IMR-90 (cell line): ENCODE results near the gene HIPK1. TPM values are rescaled to one million over a fixed set of nuclear protein-coding genes. Genes with fewer than 3 reads are reported as not detected.

Source experiments
- ATAC-seq: fragments of 200-7000 bp; cut with Tn5 transposase; 2 replicates; pipeline ENCODE4 v1.9.1; 2020; ENCODE audit warnings: low read depth, mild to moderate bottlenecking, moderate library complexity
- BruUV-seq: library from RNA; stranded (reverse); fragments of 400-500 nt; replicated peaks from 2 replicates; lab custom pipeline; 2021; lab: Mats Ljungman, UMichigan
- CTCF ChIA-PET: fragments of 300-600 bp; formaldehyde crosslinking; extraction: SDS; loops from one replicate; lab custom pipeline; 2021; ENCODE audit warnings: antibody characterized with exemption; lab: Yijun Ruan, JAX
- POLR2A ChIA-PET: fragments of 300-600 bp; sonication (Branson Sonifier 250); formaldehyde crosslinking; loops from one replicate; lab custom pipeline; 2022; ENCODE audit warnings: antibody characterized with exemption; ENCODE audit not compliant: unreplicated experiment; lab: Charles Lee
- DNase-seq: peaks from one replicate; pipeline ENCODE4 v3.0.0; 2013
- H2AFZ ChIP-seq: replicated peaks from 2 replicates; pipeline ENCODE3; 2013; ENCODE audit warnings: low read length, mild to moderate bottlenecking; ENCODE audit not compliant: poor library complexity
- H2AK5ac ChIP-seq: 2 replicates; pipeline ENCODE4 v1.6.1; 2013; ENCODE audit warnings: low read depth, low read length, inconsistent platforms
- H2AK9ac ChIP-seq: replicated peaks from 2 replicates; pipeline ENCODE3; 2013; ENCODE audit warnings: mild to moderate bottlenecking, low read depth, low read length, moderate library complexity; ENCODE audit not compliant: poor library complexity
- H2BK120ac ChIP-seq: 2 replicates; pipeline ENCODE4 v1.6.1; 2013; ENCODE audit warnings: low read depth, low read length, inconsistent platforms
- H2BK15ac ChIP-seq: 3 replicates; pipeline ENCODE4 v1.6.1; 2013; ENCODE audit warnings: low read depth, low read length, inconsistent platforms
- H2BK20ac ChIP-seq: 2 replicates; pipeline ENCODE4 v1.6.1; 2013; ENCODE audit warnings: low read depth, mild to moderate bottlenecking, inconsistent platforms, low read length, moderate library complexity
- H2BK5ac ChIP-seq: 2 replicates; pipeline ENCODE4 v1.6.1; 2013; ENCODE audit warnings: mild to moderate bottlenecking, low read depth, low read length, inconsistent platforms; ENCODE audit not compliant: poor library complexity, severe bottlenecking
- H3K14ac ChIP-seq: replicated peaks from 2 replicates; pipeline ENCODE4 v1.6.1; 2013; ENCODE audit warnings: low read depth, low read length, inconsistent platforms
- H3K18ac ChIP-seq: 2 replicates; pipeline ENCODE4 v1.6.1; 2013; ENCODE audit warnings: low read depth, low read length, control low read depth
- H3K23ac ChIP-seq: 2 replicates; pipeline ENCODE4 v1.6.1; 2013; ENCODE audit warnings: low read depth, low read length, inconsistent platforms
- H3K27ac ChIP-seq: 2 replicates; pipeline ENCODE4 v1.5.1; 2013; ENCODE audit warnings: mild to moderate bottlenecking, control low read depth, low read length; ENCODE audit not compliant: insufficient read depth
- H3K27me3 ChIP-seq: 2 replicates; pipeline ENCODE4 v1.6.1; 2013; ENCODE audit warnings: low read length; ENCODE audit not compliant: control insufficient read depth, insufficient read depth
- H3K36me3 ChIP-seq: 2 replicates; pipeline ENCODE4 v1.6.1; 2013; ENCODE audit warnings: low read length, mixed read lengths; ENCODE audit not compliant: control insufficient read depth, insufficient read depth
- H3K4ac ChIP-seq: 2 replicates; pipeline ENCODE4 v1.6.1; 2013; ENCODE audit warnings: low read depth, low read length, inconsistent platforms
- H3K4me1 ChIP-seq: 2 replicates; pipeline ENCODE4 v1.6.1; 2013; ENCODE audit warnings: low read length, mixed read lengths; ENCODE audit not compliant: control insufficient read depth, insufficient read depth
- H3K4me2 ChIP-seq: 2 replicates; pipeline ENCODE4 v1.6.1; 2013; ENCODE audit warnings: low read depth, mild to moderate bottlenecking, control low read depth, low read length, moderate library complexity
- H3K4me3 ChIP-seq: 2 replicates; pipeline ENCODE4 v1.5.1; 2013; ENCODE audit warnings: low read depth, mild to moderate bottlenecking, control low read depth, low read length, moderate library complexity; ENCODE audit not compliant: insufficient read depth
- H3K56ac ChIP-seq: 2 replicates; pipeline ENCODE4 v1.6.1; 2013; ENCODE audit warnings: low read length, inconsistent platforms; ENCODE audit not compliant: insufficient read depth; ENCODE audit errors: extremely low read depth
- H3K79me1 ChIP-seq, 2 experiments: 2 replicates each; pipeline ENCODE4 v1.6.1; 2013; ENCODE audit warnings: low read length in 2 of 2, inconsistent platforms in 1 of 2, low read depth in 1 of 2
- H3K9ac ChIP-seq: 2 replicates; pipeline ENCODE4 v1.6.1; 2013; ENCODE audit warnings: low read depth, low read length, control low read depth
- H3K9me1 ChIP-seq: 2 replicates; pipeline ENCODE4 v1.6.1; 2013; ENCODE audit warnings: low read length, inconsistent platforms; ENCODE audit not compliant: insufficient read depth
- H3K9me3 ChIP-seq: 2 replicates; pipeline ENCODE4 v1.6.1; 2013; ENCODE audit warnings: low read length; ENCODE audit not compliant: control insufficient read depth, insufficient read depth
- H4K20me1 ChIP-seq: 2 replicates; pipeline ENCODE4 v1.6.1; 2013; ENCODE audit warnings: low read length, inconsistent platforms; ENCODE audit not compliant: insufficient read depth
- H4K5ac ChIP-seq: 2 replicates; pipeline ENCODE4 v1.6.1; 2013; ENCODE audit warnings: mild to moderate bottlenecking, low read depth, low read length, control low read depth
- H4K8ac ChIP-seq, 2 experiments: 2 replicates each; pipeline ENCODE4 v1.6.1; 2013; ENCODE audit warnings: low read depth in 2 of 2, low read length in 2 of 2, control low read depth in 1 of 2, inconsistent platforms in 1 of 2
- H4K91ac ChIP-seq: 2 replicates; pipeline ENCODE4 v1.6.1; 2013; ENCODE audit warnings: low read depth, low read length, inconsistent platforms; ENCODE audit not compliant: insufficient read depth
- NFE2L2 ChIP-seq: fragments of 150-350 bp; IDR thresholded peaks from 2 replicates; pipeline ENCODE4 v1.6.1; 2016; ENCODE audit warnings: low read depth, mild to moderate bottlenecking, low read length
- RAD21 ChIP-seq: IDR thresholded peaks from 2 replicates; pipeline ENCODE4 v1.6.1; 2012; ENCODE audit warnings: low read length, improper control_type of control experiment
- SMC3 ChIP-seq: fragments of 150-350 bp; IDR thresholded peaks from 2 replicates; pipeline ENCODE4 v1.6.1; 2016; ENCODE audit warnings: low read depth, mild to moderate bottlenecking, antibody characterized with exemption, low read length, moderate library complexity
- WGBS, 2 experiments: methylation state at CpG; one replicate each; pipeline versions ENCODE4 v1.1.5 to v1.1.7; 2013; ENCODE audit warnings: missing lambda C conversion rate in 2 of 2; ENCODE audit not compliant: insufficient read length in 1 of 2; ENCODE audit errors: extremely low coverage in 2 of 2; 5-methylcytosine and 5-hydroxymethylcytosine counted together
- dilution Hi-C: fragments of 300-500 bp; cut with HindIII; formaldehyde crosslinking; loops from one replicate; pipeline ENCODE4 v1.14.3; 2018; ENCODE audit warnings: low sequenced_read_pairs; ENCODE audit not compliant: unreplicated experiment
- in situ Hi-C: fragments of 300-500 bp; cut with MboI; formaldehyde crosslinking; loops from 3 replicates; pipeline ENCODE4 v1.14.3; 2019; ENCODE audit warnings: low sequenced_read_pairs, inconsistent platforms, mixed read lengths
- intact Hi-C: fragments of 100-400 bp; cut with micrococcal nuclease; formaldehyde crosslinking; loops from 2 replicates; pipeline ENCODE4 v1.10.0; 2022
- polyA plus RNA-seq, 3 experiments: library from polyadenylated mRNA; depleted of rRNA; stranded (reverse); fragments of >200 nt; gene quantifications; 2 replicates each; pipeline ENCODE4 v1.2.3, GENCODE V29; 2012; ENCODE audit warnings: low replicate concordance in 1 of 3
- total RNA-seq: library from RNA; depleted of rRNA; stranded (reverse); fragments of >200 nt; gene quantifications from 2 replicates; pipeline ENCODE4 v1.2.3, GENCODE V29; 2012
- TF ChIP-seq, protein P1 (sequence below): conservative IDR thresholded peaks from 2 replicates; pipeline ENCODE4 v1.5.1; 2012; ENCODE audit warnings: mild to moderate bottlenecking, low read depth, low read length, improper control_type of control experiment

Gene HIPK1
- total and polyA plus RNA-seq, 2 of the 4 experiments (the other 2 are of a cell fraction), result 15.3 to 33.9 TPM

DNA sequence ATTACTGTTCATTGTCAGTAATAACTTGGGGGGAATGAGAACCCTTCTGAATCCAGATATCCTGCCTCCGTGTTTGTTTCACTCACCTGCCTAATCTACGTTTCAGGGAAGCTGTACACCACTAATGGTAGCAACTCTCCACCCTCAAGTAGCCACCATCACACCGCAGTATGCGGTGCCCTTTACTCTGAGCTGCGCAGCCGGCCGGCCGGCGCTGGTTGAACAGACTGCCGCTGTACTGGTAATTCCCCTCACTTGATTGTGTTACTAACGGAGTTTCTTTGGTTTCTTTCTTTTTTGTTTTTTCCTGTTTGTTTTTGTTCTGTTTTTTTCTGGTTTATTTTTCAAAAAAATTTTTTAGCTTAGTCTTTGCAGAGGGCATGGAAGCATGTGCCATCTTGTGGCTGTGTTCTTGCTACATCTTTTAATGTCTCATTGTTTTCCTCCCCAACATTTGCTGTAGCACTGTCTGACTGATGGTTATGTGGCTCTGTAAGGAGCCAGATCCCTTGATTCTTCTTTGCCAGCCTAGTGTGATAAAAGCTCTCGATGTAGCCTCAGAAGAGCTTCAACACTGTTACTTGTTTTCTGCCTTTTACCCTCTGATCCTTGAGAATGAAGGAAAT, 34.3 kb downstream of the HIPK1 start:
- H4K8ac ChIP-seq, result no peak overlapping the region
- no peak overlapping the region for H3K4me2 ChIP-seq
- ATAC-seq (peak; percentile 51), DNase-seq (peak; percentile 14)
- H3K4me3 ChIP-seq, result no peak overlapping the region
- dilution Hi-C loops (no loop called here), in situ Hi-C loops (loop anchor here (10.0 to 25.0 kb wide), 2 partner anchors 129 to 749 kb away; partner anchors contain the start of gene NRAS), intact Hi-C loops (loop anchor here (5.0 to 10.0 kb wide), 3 partner anchors 56 to 771 kb away; partner anchors contain the start of gene DCLRE1B)
- H4K91ac ChIP-seq, result no peak overlapping the region
- no peaks in the 10 kb centered on the region for H3K27me3 ChIP-seq
- 60% methylated on average over 1 of the region's 12 CpGs; no CpG with 5 or more reads in 1 of the 2 experiments for WGBS, 2 experiments
- no peaks in the 10 kb centered on the region for H4K20me1 ChIP-seq
- peaks cover 22% of the 10 kb centered on the region for H3K36me3 ChIP-seq
- no peak overlapping the region for H2BK15ac ChIP-seq
- H2AFZ ChIP-seq, result no peak overlapping the region
- H3K23ac ChIP-seq, result no peak overlapping the region
- no peak overlapping the region for H3K27ac ChIP-seq
- peaks cover 3% of the 10 kb centered on the region; the same call in 1 of the 2 replicates for H3K9me1 ChIP-seq
- H3K9ac ChIP-seq, result no peak overlapping the region
- TF ChIP-seq, protein P1, sequence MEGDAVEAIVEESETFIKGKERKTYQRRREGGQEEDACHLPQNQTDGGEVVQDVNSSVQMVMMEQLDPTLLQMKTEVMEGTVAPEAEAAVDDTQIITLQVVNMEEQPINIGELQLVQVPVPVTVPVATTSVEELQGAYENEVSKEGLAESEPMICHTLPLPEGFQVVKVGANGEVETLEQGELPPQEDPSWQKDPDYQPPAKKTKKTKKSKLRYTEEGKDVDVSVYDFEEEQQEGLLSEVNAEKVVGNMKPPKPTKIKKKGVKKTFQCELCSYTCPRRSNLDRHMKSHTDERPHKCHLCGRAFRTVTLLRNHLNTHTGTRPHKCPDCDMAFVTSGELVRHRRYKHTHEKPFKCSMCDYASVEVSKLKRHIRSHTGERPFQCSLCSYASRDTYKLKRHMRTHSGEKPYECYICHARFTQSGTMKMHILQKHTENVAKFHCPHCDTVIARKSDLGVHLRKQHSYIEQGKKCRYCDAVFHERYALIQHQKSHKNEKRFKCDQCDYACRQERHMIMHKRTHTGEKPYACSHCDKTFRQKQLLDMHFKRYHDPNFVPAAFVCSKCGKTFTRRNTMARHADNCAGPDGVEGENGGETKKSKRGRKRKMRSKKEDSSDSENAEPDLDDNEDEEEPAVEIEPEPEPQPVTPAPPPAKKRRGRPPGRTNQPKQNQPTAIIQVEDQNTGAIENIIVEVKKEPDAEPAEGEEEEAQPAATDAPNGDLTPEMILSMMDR, result 0 out of 2 replicates have a peak, but pooled peaks have one; percentile 25
- TF ChIP-seq RAD21 (peak; percentile 34; the same call in 1 of the 2 replicates), SMC3 (peak; percentile 31; the same call in 1 of the 2 replicates), NFE2L2 (no peak)
- BruUV-seq, result no TSS peak
- no peak overlapping the region for H2BK120ac ChIP-seq
- H2AK9ac ChIP-seq, result no peak overlapping the region
- no peak overlapping the region for H3K4ac ChIP-seq
- H3K79me1 ChIP-seq, result peaks cover 3 to 4% of the 10 kb centered on the region in 2 experiments; a peak in 1 of 4 replicates
- no peak overlapping the region for H4K5ac ChIP-seq
- H2BK20ac ChIP-seq, result no peak overlapping the region
- H3K56ac ChIP-seq, result no peak overlapping the region
- H2BK5ac ChIP-seq, result no peak overlapping the region
- H2AK5ac ChIP-seq, result no peak overlapping the region
- H3K18ac ChIP-seq, result no peak overlapping the region
- ChIA-PET POLR2A (no interaction called here), CTCF (interaction anchor here (0.6 to 1.9 kb wide), 9 partner anchors 9 to 816 kb away, joined by 3 to 6 read pairs (median 4); no protein-coding TSS in a partner anchor)
- H3K9me3 ChIP-seq, result no peaks in the 10 kb centered on the region
- H3K14ac ChIP-seq, result no peak overlapping the region
- no peaks in the 10 kb centered on the region for H3K4me1 ChIP-seq
